GF-D8 (cell line): ENCODE data around the gene MTCL1.

Source experiments
- DNase-seq: peaks from one replicate; lab custom pipeline; 2025; lab: John Stamatoyannopoulos, UW

The MTCL1 gene

DNA sequence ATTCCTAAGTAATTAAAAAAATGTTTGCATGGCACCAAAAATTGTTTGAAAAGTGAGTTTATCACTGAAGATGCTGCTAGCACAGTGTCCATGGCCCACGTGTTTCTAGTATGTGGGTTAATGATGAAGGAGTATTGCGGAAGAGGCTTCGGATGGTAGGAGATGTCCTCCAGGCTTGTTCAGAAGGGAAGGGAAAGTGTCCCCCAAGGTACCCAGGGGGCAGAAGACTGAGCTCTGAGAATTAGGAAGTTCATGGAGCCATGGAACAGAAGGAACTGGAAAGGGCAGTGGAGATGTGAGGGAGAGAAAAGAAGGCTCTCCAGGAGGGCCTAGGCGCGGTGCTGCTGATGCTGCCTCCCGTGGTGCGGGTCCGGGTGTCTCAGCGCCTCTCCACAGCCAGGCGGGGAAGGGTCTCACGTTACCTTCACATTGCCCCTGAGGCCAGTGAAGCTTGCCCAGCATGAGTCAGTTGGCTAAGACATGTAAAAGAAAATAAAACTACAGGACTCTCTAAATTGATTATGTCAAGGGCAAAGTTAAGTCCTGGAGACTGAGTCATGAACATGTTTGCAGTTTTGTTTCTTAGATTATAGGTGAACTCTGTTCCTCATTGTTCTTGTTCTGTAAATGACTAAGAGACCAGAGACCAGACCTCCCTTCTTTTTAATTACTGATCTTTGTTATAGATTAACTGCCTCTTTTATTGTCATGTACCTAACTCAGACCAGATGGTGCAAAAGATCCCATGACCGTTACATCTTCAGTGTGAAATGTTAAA is 89.0 kb downstream of the MTCL1 start:
- no peak for DNase-seq

DNA sequence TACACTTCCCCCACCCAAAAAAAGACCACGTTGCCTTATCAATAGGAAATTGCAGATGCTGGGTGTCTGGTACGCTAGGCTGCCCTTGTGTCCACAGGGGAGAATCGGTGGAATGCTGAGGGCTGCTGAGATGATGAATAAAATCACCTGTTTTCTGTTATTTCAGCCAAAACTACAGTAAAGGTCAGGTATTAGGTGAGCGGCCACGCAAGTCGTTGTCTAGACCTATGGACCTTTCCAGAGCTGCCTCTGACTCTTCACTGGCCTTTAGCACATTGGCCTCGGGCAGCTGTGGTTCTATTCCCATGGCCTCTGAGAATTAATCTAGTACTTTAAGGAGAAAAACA is 89.6 kb downstream of the MTCL1 start:
- DNase-seq, result no peak

DNA sequence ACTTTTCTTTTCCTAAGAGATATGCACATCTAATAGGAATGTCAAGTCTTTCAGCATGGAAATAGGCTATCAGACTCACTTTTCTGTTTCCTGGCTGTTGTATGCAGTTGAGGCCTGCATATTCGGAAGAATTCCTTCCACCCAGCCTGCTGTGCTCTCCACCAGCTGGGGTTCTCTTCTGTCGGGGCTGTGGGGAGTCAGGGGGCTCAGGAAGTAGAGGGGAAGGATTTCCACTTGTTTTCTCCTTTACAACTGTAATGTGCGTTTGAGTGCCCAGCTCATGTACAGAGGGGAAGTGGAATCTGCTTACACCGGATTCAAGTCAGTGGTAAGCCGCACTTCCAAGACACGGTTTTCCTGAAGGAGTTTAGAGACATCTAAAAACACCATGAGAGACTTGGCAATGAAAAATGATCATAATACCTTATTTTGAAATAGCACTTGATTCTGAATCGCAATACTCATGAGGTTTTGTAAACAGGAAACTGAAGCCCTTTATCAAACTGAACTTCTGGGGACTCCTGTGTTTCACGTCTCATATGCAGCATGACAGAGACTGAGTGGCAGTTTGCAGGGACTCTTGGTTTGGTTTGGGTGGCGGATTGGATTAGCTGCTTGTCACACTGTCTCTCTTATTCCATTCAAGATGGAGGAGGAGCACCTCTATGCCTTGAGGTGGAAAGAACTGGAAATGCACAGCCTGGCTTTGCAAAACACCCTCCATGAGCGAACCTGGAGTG is 90.4 kb downstream of the MTCL1 start:
- DNase-seq, result no peak

DNA sequence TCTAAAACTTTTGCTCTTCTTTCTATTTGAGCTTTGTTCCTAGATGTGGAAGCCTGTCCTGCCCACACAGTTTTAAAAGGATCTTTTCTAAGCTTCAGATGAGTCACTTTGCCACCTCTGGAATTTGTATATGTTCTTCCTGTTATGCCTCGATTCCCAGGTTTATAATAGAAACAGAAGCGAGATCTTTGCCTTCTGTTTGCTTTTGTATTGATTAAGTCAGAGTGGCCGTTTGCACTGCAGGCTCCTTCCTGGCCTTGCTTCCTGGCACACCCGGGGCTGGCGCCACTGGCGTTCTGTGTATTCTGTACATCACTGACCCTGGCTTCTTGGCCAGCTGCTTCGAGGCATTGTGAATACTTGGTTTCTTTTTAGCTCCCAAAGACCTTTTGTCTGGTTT is 91.8 kb downstream of the MTCL1 start:
- no peak for DNase-seq

DNA sequence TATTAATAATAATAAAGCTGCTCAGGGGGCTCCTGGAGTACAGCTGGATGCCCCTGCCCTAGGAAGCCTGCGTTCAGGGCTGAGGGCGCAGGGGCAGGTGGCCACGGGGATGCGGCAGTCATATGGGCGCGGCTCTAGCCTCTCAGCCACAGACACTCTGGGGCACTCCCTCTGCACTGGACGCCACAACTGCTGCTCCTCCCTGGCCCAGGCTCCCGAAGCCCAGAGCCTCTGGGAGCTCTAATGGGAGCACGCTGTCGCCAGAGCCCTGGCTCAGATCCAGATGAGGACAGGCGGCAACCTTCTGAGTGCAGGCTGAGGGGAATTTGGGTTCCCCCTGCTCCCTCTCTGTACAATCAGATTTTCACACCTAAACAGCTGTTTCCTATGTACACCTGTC is 93.6 kb downstream of the MTCL1 start:
- DNase-seq, result no peak

- no peak for DNase-seq
Measured at GRCh38 chr18:8799596-8800441, 94.5 kb downstream of the MTCL1 start.

DNA sequence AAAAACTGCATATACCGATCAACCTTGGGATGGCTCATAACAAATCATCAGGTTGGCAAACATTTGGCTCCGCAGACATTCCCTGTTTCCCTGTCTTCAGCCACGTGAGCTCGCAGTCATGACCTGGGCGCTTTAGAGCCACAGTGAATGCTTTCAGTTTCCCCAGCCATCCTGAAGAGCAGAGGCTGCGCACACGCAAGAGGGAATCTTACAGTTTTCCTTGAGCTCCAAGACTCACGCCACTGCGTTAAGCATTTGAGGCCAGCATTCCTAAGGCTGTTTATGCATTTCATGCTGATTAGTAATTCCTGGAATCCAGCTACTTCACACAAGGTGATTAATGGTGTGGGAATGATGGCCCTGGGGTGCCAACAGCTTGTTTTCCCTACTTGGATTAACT is 95.1 kb downstream of the MTCL1 start:
- DNase-seq, result no peak

DNA sequence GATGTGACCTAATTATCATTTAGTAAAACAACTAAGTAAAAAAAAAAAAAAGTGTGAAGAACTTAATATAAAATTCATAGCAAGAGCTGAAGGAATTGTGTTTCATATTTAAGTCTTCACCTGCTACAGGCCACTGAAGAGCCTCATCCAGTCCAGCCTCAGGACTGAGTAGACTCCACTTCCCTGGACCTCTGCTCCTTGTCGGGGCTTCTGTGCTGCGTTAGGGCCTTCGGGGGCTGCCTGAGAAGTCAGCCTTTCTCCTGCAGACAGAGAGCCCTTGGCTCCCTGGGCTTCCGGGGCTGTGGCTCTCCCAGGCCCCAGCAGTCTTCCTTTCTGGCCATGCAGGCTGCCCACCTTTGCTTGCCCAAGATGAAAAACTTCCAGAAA is 95.5 kb downstream of the MTCL1 start:
- DNase-seq, result no peak

- no peak for DNase-seq
Measured at GRCh38 chr18:8801263-8801901, 96.0 kb downstream of the MTCL1 start.

GRCh38 chr18:8802017-8802672 is 96.8 kb downstream of the MTCL1 start:
- no peak for DNase-seq

DNA sequence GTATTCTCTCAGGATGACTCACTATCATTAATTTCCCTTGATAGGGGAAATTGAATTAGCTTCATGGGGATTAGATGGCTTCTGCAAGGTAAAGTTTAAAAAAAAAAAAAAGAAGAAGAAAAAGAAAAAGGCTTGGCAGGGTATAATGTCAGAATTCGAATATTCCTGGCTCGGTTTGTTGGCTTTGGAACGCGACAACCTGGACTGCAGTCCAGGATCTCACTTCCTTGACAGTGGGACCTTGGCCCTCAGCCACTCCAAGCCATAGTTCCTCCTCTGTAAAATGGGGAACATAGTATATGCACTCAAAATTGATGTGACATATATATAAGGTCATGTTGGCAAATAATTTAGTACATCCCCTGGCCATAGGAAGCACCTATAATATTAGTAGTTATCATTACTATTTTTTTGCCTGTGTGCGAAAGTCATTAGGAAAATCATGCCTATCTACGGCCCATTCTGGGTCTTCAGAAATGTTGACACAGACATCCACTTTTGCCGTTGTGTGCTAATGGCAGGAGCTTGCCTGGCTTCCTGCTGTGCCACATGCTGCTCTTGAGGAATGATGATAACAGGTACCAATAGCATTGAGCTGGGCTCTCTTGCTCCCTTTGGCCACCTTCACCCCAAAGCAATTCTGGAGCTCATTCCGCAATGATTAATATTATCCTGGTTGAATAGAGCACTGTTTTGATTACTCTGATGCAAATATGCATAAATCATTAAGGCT is 97.9 kb downstream of the MTCL1 start:
- no peak for DNase-seq

GRCh38 chr18:8803957-8804356 is 98.6 kb downstream of the MTCL1 start:
- DNase-seq, result no peak

DNA sequence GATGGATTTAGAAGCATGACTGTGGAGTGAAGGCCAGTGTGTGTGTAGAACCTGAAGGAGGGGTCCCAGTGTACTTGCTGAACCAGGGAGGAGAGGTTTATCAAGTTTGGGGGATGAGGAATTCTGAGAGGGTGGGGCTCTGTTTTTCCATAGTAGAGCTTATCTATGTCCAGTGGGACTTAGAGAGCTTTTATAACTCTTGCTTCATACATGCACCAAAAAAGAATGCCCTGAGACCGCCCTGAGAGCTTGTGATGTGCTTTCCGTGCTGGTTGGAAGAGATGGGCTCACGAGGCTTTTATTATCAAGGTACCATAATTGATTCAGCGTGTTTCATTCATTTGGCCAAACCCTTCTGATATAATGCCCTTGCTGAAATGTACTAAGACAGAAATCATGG is 100.2 kb downstream of the MTCL1 start:
- no peak for DNase-seq

- no peak for DNase-seq
Measured at GRCh38 chr18:8806100-8806797, 100.9 kb downstream of the MTCL1 start.

DNA sequence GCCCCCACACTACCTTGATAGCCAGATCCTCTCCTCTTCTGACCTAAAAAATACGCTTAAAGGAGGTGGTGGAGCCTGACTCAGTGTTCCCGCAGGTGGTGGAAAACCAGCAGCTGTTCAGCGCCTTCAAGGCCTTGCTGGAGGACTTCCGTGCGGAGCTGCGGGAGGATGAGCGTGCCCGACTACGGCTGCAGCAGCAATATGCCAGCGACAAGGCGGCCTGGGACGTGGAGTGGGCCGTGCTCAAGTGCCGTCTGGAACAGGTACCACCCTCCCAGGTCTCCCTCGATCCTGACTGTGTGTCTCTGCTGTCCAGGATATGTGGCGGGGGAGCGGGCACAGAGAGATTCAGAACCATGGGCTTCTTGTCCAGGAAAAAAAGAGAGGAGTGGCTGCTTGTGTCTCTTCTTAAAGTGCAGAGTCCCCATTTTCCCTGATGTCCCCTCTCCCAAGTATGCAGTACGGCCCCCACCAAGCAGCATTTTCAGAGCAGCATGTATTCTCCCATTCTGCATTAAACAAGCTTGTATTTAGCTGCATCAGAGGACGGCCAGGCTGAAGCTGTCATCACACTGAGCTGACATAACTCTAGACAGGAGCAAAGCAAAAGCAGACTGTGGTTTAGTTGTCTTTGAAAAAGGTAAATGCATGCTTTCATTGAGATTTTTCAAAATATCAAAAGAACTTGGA is 101.6 kb downstream of the MTCL1 start:
- no peak for DNase-seq

DNA sequence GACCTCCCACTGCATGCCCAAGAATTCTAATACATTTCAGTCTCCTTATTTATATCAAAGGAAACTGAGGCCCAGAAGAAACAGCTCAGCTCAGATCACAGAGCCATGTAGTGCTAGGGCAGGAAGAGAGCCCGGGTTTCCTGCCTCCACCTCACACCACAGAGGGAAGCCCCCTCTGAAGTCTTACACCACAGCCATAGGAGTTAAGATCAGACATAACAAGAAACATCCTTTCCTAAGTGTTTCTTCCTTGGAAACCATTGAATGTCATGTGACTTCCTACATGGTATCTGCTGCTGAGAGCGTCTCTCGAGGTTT is 102.1 kb downstream of the MTCL1 start:
- DNase-seq, result no peak

GRCh38 chr18:8808001-8808400 is 102.6 kb downstream of the MTCL1 start:
- no peak for DNase-seq

- DNase-seq, result no peak
Measured at GRCh38 chr18:8809514-8809913, 104.2 kb downstream of the MTCL1 start.

- DNase-seq, result no peak
Measured at GRCh38 chr18:8810157-8810556, 104.8 kb downstream of the MTCL1 start.

GRCh38 chr18:8811115-8811514 is 105.8 kb downstream of the MTCL1 start:
- no peak for DNase-seq
